ENCODE results near the gene SLC25A25.

DNA sequence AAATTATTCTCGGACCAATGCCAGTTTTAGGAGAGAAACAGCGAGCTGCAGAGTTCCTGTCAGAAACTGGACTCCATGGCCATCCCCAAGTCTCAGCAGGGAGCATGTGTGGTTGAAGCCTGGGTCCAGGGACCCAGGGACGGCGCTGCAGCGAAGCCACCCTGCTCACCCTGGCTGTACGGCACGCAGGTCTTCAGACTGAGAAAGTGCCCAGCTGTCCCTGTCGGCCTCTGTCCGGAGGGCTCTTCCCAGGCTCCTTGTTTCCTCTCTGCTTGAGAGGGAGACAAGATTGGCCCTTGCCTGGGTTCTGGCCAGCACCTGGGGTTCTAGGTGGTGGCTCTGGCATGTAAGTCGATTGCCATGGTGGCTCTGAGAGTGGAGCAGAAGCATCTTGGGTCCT lies 32.5 kb downstream of the SLC25A25 start:
- TF ChIP-seq POLR2A (IDR thresholded peaks at IDR 0.05) = no peak
- TF ChIP-seq, protein P1, sequence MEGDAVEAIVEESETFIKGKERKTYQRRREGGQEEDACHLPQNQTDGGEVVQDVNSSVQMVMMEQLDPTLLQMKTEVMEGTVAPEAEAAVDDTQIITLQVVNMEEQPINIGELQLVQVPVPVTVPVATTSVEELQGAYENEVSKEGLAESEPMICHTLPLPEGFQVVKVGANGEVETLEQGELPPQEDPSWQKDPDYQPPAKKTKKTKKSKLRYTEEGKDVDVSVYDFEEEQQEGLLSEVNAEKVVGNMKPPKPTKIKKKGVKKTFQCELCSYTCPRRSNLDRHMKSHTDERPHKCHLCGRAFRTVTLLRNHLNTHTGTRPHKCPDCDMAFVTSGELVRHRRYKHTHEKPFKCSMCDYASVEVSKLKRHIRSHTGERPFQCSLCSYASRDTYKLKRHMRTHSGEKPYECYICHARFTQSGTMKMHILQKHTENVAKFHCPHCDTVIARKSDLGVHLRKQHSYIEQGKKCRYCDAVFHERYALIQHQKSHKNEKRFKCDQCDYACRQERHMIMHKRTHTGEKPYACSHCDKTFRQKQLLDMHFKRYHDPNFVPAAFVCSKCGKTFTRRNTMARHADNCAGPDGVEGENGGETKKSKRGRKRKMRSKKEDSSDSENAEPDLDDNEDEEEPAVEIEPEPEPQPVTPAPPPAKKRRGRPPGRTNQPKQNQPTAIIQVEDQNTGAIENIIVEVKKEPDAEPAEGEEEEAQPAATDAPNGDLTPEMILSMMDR (IDR thresholded peaks at IDR 0.05) = no peak

Measured in prostate gland (tissue), 2 donors.